Heart left ventricle (tissue), 13 donors: ENCODE data around the gene COL11A2.

Source experiments
- POLR2A ChIP-seq, 2 donors: fragments of 450-650 bp; IDR thresholded peaks; one replicate each; pipeline ENCODE4 v1.6.1; 2017; ENCODE audit warnings: antibody characterized with exemption in 2 of 2, mild to moderate bottlenecking in 2 of 2, moderate library complexity in 2 of 2
- TF ChIP-seq, protein P1 (sequence below), 12 donors: fragments of 200-600 bp; sonication (generic) in 4 of 12; IDR thresholded peaks; one replicate each; pipeline versions ENCODE4 v1.5.0 to v1.8.0; 2018 to 2022; ENCODE audit warnings: antibody characterized with exemption in 12 of 12, mild to moderate bottlenecking in 5 of 12
- donor health status: ischemic (EF 13 %, LVEDD 7.1; RV severe dilation, severe dysfunction).
- donor health status: DM: no; HTN: yes; CAD: no.
- donor health status: DM: no; HTN: no; CAD: no.
- donor health status: ischemic (EF 25% LVEDD 6.9; RV normal size, moderate dysfunction).
- donor health status: ischemic (EF 25% LVEDD 5.7; RV mildly dilated, moderate dysfunction).
- donor health status: ischemic (EF 35%, LVEDD 5.7; RV mildly dilated, moderate dysfunction).
- donor health status: nonischemic (EF 11% LVEDD 7.7; RV severe dilation, severe dysfunction).
- donor health status: DM: yes; HTN: yes; CAD: no.
- donor health status: PGD.
- donor health status: ischemic (EF 29% LVEDD 5.4; RV normal size, mild dysfunction).
- donor health status: nonischemic (EF 23%, LVEDD 6.1; RV moderate dilation, normal function).

DNA sequence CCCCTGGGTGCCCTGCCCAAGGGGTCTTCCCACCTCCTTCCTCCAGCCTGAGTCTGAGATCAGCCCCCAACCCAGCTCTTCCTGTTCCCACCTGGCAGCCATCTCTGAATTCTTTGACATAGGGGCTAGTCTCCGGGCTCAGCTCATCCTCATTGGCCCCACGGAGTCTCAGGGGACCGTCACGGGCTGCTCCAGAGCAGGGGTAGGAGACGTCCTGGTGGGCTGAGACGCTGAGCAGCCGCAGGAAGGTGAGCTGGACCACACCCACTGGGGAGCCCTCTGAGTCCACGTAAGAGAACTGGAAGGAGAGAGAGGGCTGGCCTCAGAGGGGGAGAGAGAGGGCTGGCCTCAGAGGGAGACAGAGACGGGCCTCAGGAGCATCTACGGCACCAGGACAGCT is 28.1 kb downstream of the COL11A2 start:
- TF ChIP-seq, protein P1, sequence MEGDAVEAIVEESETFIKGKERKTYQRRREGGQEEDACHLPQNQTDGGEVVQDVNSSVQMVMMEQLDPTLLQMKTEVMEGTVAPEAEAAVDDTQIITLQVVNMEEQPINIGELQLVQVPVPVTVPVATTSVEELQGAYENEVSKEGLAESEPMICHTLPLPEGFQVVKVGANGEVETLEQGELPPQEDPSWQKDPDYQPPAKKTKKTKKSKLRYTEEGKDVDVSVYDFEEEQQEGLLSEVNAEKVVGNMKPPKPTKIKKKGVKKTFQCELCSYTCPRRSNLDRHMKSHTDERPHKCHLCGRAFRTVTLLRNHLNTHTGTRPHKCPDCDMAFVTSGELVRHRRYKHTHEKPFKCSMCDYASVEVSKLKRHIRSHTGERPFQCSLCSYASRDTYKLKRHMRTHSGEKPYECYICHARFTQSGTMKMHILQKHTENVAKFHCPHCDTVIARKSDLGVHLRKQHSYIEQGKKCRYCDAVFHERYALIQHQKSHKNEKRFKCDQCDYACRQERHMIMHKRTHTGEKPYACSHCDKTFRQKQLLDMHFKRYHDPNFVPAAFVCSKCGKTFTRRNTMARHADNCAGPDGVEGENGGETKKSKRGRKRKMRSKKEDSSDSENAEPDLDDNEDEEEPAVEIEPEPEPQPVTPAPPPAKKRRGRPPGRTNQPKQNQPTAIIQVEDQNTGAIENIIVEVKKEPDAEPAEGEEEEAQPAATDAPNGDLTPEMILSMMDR (IDR thresholded peaks at IDR 0.05) = no peak
- TF ChIP-seq POLR2A (IDR thresholded peaks at IDR 0.05) = no peak
